NOMO-1 treated with DMSO at 0.1 percent for 48 hours (cell line): ENCODE results near the gene MMP14.
"Not testable (repeated sequence)": the region's sequence is repeated elsewhere in the genome, so short reads cannot be mapped to it uniquely, and the experiment has no call there.

ENCODE experiments used
- DNase-seq: peaks from one replicate; lab custom pipeline; 2025; ENCODE audit not compliant: unreplicated experiment; lab: John Stamatoyannopoulos, UW

MMP14 gene

DNA sequence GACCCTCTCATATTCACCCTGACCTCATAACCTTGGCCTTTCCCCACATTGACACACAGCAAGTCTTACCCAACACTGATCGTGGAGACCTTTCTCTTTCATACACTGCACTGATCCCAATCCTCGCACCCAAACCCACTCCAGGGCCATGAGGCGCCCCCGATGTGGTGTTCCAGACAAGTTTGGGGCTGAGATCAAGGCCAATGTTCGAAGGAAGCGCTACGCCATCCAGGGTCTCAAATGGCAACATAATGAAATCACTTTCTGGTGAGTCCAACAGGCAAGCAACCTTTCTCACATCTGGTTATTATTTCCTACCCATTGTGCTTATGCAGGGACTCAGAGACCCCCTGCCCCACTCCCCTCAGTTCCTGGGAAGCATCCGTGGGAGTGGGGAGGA, 5.4 kb downstream of the MMP14 start:
- no peak for DNase-seq

DNA sequence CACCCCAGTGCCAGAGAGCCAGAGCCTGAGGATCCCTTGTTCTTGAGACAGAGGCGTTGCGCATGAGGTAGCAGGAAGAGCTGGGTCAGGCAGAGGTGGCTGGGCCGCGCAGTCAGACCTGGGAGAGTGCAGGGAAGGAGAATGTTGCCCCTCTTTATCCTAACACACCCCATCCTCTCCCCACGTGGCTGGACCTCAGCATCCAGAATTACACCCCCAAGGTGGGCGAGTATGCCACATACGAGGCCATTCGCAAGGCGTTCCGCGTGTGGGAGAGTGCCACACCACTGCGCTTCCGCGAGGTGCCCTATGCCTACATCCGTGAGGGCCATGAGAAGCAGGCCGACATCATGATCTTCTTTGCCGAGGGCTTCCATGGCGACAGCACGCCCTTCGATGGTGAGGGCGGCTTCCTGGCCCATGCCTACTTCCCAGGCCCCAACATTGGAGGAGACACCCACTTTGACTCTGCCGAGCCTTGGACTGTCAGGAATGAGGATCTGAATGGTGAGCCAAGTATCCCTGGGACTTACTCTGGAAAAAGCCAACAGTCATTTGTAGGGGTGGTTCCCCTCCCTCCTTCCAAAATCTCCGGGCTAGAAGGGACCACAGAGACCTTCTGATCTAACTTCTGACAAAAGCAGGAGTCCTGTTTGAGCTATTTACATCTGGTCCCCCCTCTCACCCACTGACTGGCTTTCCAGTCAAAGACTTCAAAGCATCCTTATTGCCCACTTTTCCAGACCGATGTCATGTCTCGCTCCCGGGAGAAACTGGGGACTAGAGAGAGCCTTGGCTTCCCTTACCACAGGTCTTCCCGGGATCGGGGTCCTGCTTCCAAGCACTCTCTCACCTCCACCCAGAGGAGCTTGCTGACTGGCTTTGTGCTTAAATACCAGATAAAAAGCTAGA, 6.1 kb downstream of the MMP14 start:
- no peak for DNase-seq

DNA sequence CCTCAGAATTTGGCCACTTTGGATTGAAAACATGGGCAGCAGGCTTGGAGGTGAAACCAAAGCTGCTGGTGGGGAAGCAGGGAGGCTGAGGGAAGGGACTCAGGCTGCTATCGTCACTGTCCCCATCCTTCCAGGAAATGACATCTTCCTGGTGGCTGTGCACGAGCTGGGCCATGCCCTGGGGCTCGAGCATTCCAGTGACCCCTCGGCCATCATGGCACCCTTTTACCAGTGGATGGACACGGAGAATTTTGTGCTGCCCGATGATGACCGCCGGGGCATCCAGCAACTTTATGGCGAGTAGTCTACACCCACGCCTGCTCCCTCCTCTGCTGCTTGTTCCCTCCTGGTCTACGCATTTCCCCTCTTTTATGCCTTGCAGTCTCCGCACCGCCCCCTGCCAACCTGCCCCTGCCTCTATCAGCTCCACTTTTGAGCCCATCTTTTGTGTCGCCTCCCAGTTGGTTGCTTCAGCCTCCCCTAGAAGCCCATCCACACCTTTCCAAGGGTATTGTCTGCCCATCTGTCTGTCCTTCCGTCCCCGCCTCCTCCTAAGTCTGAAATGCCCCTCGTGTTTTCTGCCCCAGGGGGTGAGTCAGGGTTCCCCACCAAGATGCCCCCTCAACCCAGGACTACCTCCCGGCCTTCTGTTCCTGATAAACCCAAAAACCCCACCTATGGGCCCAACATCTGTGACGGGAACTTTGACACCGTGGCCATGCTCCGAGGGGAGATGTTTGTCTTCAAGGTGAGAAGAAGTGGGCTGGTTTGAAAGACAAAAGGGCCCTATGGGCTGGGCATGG, 6.9 kb downstream of the MMP14 start:
- DNase-seq: no peak

DNA sequence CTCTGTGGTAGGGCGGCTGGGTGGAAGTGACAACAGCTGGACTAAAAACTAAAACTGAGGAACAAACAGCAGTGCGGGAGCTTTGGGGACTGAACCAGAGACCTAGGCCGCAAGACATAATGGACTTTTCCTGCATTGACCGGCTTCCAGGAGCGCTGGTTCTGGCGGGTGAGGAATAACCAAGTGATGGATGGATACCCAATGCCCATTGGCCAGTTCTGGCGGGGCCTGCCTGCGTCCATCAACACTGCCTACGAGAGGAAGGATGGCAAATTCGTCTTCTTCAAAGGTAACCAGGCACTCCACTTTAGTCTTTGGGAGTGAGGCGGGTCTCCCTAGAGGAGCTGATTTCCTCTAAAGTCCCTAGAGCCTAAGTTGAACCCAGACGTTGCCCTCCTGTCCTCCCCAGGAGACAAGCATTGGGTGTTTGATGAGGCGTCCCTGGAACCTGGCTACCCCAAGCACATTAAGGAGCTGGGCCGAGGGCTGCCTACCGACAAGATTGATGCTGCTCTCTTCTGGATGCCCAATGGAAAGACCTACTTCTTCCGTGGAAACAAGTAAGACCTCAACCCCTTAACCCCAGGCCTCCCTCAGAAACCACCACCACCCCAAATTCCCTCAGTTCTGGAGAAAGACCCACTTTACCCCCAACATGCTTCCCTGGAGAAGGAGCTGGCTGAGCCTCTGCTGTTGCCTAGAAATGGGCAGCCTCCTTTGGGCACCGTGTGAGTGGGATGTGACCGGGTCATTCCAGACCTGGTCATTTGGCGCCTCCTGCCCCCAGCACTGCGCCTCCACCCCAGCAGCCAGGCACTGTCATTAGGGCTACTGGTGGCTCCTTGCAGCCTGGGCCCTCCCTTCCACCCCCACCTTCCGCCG, 8.1 kb downstream of the MMP14 start:
- no peak for DNase-seq

DNA sequence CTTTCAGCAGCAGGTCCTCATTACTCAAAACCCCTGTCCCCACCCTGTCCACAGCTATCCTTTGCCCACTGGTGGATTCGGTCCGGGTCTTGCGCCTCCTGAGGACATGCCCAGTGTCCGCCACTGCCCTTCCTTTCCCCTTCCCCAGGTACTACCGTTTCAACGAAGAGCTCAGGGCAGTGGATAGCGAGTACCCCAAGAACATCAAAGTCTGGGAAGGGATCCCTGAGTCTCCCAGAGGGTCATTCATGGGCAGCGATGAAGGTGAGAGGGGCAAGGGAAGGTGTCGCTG, 8.7 kb downstream of the MMP14 start:
- DNase-seq: no peak

DNA sequence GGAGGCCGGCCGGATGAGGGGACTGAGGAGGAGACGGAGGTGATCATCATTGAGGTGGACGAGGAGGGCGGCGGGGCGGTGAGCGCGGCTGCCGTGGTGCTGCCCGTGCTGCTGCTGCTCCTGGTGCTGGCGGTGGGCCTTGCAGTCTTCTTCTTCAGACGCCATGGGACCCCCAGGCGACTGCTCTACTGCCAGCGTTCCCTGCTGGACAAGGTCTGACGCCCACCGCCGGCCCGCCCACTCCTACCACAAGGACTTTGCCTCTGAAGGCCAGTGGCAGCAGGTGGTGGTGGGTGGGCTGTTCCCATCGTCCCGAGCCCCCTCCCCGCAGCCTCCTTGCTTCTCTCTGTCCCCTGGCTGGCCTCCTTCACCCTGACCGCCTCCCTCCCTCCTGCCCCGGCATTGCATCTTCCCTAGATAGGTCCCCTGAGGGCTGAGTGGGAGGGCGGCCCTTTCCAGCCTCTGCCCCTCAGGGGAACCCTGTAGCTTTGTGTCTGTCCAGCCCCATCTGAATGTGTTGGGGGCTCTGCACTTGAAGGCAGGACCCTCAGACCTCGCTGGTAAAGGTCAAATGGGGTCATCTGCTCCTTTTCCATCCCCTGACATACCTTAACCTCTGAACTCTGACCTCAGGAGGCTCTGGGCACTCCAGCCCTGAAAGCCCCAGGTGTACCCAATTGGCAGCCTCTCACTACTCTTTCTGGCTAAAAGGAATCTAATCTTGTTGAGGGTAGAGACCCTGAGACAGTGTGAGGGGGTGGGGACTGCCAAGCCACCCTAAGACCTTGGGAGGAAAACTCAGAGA, 9.6 kb downstream of the MMP14 start:
- DNase-seq: no peak

DNA sequence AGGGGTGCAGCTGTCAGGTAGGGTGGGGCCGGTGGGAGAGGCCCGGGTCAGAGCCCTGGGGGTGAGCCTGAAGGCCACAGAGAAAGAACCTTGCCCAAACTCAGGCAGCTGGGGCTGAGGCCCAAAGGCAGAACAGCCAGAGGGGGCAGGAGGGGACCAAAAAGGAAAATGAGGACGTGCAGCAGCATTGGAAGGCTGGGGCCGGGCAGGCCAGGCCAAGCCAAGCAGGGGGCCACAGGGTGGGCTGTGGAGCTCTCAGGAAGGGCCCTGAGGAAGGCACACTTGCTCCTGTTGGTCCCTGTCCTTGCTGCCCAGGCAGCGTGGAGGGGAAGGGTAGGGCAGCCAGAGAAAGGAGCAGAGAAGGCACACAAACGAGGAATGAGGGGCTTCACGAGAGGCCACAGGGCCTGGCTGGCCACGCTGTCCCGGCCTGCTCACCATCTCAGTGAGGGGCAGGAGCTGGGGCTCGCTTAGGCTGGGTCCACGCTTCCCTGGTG, 10.5 kb downstream of the MMP14 start:
- DNase-seq: no peak

DNA sequence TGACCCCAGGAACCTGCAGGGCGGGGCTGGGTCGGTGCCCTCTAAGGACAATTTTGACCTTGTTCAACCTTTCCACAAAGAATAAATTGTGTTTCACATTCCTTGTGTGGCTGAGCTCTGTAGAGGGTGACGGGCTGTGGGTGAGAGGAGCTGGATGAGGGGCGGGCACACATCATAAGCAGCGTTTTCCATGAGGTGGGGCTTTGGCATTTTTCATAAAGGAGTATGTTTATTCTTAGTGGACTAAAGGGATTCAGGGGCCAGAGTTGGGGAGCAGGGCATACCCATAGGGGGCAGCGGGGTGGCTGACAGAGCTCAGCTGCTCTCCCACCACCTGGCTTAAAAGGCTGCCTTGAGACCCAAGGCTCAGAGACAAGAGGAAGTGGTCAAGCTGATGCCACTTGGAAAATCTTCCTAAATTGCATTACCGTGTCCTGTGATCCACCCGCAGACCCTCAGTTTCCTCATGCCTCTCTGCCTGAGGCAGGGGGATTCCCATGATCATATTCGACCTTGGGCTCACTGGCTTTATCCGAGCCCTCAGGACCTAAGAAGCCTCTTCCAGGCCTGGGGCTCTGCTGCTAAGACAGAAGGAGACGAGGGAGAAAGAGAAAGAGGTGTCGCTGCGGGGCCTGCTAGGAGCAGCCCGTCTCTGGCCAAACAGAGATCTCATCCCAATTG, 11.4 kb downstream of the MMP14 start:
- DNase-seq: no peak

DNA sequence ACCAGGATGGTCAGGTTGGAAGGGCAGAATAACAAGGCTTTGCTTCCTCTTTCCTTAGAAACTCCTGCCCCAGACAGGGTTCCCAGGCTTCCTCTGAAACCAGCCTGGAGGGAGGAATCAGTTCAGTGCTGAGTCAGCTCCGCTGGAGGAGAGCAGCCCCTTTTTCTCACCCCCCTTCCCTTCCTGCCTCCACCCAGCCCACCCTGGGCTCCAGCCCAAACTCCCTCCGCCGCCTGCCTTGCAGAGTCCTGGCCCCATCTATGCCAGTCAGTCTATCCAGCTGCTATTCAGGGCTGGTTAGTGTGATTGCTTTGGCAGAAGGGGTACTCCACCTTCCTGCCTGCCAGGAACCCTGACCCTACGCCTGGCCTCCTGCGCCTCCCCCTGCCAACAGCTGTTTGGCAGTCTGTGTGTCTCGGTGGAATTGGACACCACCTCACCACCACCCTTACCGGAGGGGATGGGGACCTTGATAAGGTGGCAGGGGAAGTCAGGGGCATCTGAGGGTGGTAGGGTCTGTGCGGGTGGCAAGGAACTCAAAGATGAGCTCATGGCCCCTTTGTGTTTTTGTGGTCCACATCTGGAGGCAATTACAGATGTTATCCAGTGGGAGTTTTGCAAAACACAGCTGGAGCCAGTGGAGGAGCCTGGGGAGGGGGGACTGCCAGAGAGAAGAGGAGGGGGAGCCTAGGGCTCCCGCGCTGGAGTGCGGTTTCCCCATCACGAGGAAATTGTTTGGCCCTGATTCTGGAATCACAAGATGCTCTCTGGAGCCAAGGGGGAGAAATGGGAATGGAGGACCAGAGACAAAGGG, 12.2 kb downstream of the MMP14 start:
- no peak for DNase-seq

DNA sequence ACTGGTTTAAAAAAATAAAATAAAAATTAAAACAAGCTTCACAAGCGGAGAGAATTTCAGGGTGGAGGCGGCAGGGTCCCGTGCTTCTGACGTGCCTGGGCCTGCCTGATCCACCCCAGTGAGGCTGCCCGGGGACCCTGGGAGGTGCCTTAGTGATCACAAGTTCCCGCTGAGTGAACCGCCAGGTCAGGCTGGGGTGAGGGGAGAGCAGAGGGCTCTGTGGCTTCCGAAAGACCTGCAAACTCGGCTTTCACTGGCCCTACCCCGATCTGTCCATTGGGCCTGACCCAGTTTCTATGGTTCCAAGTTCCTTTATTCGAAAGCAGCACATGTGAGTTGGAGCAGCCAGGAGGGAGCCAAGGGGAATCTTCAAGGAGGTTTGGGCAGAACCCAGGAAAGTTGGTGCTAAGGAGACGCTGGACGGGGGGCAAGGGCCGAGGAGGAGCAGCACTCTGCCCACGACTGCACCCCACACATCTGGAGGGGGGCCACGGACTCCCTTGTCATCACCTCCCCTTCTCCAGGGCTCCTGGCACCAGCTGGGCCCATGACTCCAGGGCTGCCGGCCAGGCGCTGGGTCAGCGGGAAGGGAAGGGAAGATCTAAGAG, 12.9 kb downstream of the MMP14 start:
- no peak for DNase-seq

DNA sequence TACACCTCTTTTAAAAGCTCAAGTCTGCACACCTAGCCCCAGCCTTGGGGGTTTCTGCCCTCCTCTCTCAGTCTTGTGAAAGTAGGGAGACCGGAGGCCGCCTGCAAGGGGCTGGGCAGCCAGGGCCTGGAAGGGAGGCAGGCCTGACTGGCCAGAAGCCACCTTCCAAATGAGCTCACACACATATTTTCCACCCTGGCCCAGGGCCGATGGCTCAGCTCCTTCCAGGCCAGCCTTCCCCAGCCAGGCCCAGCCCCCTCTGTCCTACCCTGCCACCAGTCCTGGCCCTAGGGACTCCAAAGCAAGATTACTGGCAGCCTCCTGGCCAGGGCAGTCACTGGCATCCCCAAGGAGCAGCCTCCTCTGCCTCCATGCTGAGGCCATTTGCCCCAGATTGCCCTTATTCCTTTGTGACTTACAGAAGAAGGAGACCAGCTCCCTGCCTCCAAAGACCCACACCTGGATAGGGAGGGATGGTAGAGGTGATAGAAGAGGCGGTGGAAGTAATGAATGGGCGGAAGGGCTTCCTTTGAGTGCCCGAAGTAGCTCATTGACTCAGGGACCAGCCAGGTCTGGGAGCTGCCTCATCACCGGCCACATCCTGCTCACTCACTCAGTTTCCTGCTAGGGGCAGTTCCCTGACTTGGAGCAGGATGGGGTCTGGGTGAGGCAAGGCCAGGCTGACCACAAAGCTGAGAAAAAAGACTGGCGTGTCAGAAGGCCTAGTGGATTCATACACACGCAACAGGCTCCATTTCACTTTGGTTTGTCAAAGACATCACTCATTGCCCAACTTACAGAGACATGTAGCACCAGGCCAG, 14.8 kb downstream of the MMP14 start:
- peak; percentile 60 for DNase-seq

DNA sequence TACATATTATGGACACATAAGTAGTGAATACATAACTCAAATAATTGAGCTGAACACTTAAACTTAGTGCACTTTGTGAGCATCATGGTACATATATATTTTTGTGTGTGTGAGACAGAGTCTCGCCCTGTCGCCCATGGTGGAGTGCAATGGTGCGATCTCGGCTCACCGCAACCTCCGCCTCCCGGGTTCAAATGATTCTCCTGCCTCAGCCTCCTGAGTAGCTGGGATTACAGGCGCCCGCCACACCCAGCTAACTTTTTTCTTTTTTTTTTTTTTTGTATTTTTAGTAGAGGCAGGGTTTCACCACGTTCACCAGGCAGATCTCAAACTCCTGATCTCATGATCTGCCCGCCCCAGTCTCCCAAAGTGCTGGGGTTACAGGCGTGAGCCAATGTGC, 15.8 kb downstream of the MMP14 start:
- DNase-seq: not testable (repeated sequence)

DNA sequence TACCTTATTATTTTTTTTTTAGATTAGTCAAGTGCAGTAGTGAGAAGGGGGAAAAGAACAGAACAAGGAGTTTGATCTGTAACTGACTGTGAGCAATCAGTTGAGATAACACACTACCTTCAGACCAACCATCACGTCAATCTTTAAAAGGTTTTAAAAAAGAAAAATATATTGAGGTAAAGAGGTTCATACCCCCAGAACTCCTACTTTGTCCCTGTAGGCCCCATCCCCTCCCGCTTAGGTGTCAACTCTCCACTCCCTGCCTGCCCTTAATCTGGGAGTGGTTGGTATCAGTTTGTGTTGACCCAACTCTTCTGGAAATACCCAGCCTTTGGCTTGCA, 16.2 kb downstream of the MMP14 start:
- DNase-seq: no peak

DNA sequence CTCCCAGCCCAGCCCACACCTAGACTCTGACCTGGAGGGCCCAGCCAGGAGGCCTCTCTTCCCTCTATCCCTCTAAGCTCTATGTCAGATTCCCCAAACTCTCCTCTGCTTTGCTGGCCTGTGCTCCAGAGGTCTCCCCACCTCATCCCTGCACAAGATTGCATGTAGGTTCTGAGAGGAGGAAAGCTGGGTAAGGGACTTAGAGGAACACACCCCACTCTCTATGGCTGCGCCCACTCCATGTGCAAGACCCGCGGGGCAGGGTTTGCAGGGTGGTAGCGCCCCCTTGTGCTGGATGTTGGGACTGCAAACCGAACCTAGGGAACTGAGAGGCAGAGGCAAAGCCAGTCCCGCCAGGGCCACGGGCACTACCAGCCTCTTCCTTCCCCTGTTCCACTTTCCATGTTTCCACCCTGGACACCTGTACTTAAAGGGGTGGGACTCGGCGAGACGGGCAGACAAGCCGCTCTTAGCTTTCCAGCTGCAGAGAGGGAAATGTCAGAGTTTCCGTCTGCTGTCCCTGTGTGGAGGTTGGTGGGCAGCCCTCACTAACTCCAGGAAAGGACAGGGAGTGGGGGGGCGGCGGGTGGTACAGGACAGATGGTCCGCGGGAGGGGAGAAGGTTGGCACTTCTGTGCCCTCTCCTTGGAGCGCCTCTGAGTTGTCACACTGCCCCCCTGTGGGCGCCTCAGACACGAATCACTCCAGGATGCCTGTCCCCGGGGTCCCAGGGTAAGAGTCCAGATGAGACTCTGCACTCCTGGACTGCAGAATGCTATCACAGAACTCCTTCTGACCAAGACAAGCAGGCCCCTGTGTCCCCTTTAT, 16.8 kb downstream of the MMP14 start:
- DNase-seq: peak; percentile 65

DNA sequence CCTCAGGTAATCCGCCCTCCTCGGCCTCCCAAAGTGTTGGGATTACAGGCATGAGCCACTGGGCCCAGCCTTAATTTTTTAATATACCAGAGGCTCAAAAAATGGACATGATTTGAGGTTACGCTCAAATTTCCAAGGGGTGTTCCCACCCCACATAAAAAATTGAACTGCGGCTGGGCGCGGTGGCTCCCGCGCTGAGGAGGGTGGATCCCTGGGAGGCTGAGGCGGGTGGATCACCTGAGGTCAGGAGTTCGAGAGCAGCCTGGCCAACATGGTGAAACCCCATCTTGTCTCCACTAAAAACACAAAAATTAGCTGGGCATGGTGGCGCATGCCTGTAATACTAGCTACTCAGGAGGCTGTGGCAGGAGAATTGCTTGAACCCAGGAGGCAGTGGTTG, 17.9 kb downstream of the MMP14 start:
- not testable (repeated sequence) for DNase-seq

DNA sequence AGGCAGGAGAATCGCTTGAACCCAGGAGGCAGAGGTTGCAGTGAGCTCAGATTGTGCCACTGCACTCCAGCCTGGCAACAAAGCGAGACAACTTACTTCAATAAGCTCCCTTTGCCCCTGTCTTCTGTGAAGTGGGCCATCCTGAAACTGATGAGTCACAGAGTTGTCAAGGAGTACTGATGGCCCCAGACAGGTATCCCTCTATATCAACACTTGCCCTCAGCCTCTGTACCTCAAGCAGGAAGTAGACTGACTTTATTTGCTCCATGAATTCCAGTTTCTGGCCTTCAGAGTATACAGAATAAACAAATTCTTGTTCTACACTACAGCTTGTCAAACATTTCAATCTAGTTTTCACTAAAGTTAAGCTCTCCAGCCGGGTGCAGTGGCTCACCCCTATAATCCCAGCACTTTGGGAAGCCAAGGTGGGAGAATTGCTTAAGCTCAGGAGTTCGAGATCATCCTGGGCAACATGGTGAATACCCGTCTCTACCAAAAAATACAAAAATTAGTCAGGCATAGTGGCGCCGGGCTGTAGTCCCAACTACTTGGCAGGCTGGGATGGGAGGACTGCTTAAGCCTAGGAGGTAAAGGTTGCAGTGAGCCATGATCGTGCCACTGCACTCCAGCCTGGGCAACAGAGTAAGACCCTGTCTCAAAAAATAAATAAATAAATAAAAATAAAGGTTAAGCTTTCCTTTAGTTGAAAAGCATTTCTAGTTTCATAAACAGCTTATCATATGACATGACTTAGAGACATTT, 18.8 kb downstream of the MMP14 start:
- no peak for DNase-seq
